ENCODE measurements around the gene GAD2. TPM values are rescaled to one million over a fixed set of nuclear protein-coding genes. Genes with fewer than 3 reads are reported as not detected.

GAD2 gene
- total RNA-seq, 2 experiments from 2014 or later, result not detected

- Mint-ChIP-seq H3K36me3 (ENCODE audit: low read depth) (no peaks in the 10 kb centered on the region), H3K4me3 (no peak overlapping the region), H3K4me1 (ENCODE audit: low read depth) (no peaks in the 10 kb centered on the region), H3K27ac (no peak overlapping the region), H3K27me3 (ENCODE audit: low read depth) (peaks cover 18% of the 10 kb centered on the region), H3K9me3 (ENCODE audit: insufficient read depth) (no peaks in the 10 kb centered on the region)
- POLR2A ChIA-PET, result no interaction called here
- CTCF ChIA-PET, result no interaction called here
- ATAC-seq (no peak), DNase-seq (no peak)
These were observed 75.3 kb downstream of the GAD2 start for GRCh38 chr10:26291721-26292480.

DNA sequence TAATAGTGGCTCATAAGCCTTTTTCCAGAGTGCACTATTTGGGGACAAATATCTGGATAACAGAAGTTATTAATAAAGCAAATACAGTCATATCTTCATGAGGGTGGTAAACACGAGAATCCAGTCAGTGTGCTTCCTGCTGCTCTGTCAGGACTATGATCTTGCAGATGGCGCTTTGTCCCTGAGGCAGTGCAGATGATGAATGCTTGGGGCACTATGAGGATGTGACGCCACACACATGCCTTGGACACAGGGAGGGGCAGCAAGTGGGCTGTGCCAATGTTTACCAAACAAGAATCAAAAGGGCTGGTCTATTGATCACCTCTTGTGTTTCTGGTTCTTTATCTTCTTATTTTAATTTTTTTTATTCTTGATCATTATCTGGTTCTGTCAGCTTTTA, 79.8 kb downstream of the GAD2 start:
- Mint-ChIP-seq H3K4me3 (no peak overlapping the region), H3K36me3 (ENCODE audit: low read depth) (no peaks in the 10 kb centered on the region), H3K27me3 (ENCODE audit: low read depth) (peaks cover 15% of the 10 kb centered on the region), H3K4me1 (ENCODE audit: low read depth) (no peaks in the 10 kb centered on the region), H3K9me3 (ENCODE audit: insufficient read depth) (no peaks in the 10 kb centered on the region), H3K27ac (no peak overlapping the region)
- POLR2A ChIA-PET, result no interaction called here
- ATAC-seq (no peak), DNase-seq (no peak)
- CTCF ChIA-PET, result no interaction called here

DNA sequence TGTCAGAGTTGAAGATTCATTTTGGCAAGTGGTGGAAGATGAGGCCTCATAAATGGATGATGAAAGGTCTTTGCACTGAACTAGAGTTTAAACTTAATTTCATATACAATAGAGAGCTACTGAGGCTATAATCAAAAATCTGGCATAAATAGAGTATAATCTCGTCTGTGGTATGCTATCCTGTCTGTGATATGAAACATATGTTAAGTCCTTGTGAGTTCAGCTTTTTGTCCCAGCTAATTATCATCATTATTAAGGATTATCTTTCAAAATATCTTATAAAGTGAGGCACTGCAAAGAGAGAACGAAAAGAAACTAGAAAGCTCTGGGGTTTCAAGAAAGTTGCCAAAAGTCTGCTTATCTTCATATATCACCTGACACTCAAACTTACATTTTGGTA, 83.4 kb downstream of the GAD2 start:
- Mint-ChIP-seq H3K9me3 (ENCODE audit: insufficient read depth) (no peaks in the 10 kb centered on the region), H3K27me3 (ENCODE audit: low read depth) (peaks cover 11% of the 10 kb centered on the region), H3K4me1 (ENCODE audit: low read depth) (no peaks in the 10 kb centered on the region), H3K36me3 (ENCODE audit: low read depth) (no peaks in the 10 kb centered on the region), H3K27ac (no peak overlapping the region), H3K4me3 (no peak overlapping the region)
- DNase-seq, result no peak
- CTCF ChIA-PET, result no interaction called here
- POLR2A ChIA-PET, result no interaction called here
- no peak for ATAC-seq

DNA sequence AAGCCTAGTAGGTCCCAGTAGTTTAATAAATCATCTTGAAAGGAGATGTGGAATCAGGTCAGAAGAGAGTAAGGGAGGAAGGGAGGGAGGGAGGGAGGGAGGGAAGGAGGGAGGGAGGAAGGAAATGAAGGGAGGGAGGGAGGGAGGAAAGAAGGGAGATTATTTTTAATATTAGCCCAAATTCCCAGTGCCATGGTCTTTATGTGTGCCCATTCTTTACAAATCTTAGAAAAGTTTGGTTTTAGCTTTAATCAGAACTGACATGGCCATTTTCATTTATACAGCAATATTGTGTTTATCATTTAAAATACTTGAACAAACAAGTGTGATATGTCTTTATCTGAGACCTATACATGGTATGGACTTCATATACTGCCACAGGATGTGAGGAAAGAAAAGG, 86.8 kb downstream of the GAD2 start:
- POLR2A ChIA-PET, result no interaction called here
- Mint-ChIP-seq H3K9me3 (ENCODE audit: insufficient read depth) (no peaks in the 10 kb centered on the region), H3K4me3 (no peak overlapping the region), H3K36me3 (ENCODE audit: low read depth) (no peaks in the 10 kb centered on the region), H3K27ac (no peak overlapping the region), H3K27me3 (ENCODE audit: low read depth) (peaks cover 5% of the 10 kb centered on the region), H3K4me1 (ENCODE audit: low read depth) (no peaks in the 10 kb centered on the region)
- no peak for DNase-seq
- ATAC-seq, result no peak
- CTCF ChIA-PET, result no interaction called here

- CTCF ChIA-PET, result no interaction called here
- no peak overlapping the region for H3K27ac Mint-ChIP-seq
- DNase-seq (no peak), ATAC-seq (no peak)
- no peaks in the 10 kb centered on the region for H3K36me3 Mint-ChIP-seq (ENCODE audit: low read depth)
- POLR2A ChIA-PET, result no interaction called here
- peaks cover 17% of the 10 kb centered on the region for H3K27me3 Mint-ChIP-seq (ENCODE audit: low read depth)
- H3K4me1 Mint-ChIP-seq (ENCODE audit: low read depth), result no peaks in the 10 kb centered on the region
- no peaks in the 10 kb centered on the region for H3K9me3 Mint-ChIP-seq (ENCODE audit: insufficient read depth)
- H3K4me3 Mint-ChIP-seq, result no peak overlapping the region
These were observed 93.8 kb downstream of the GAD2 start for GRCh38 chr10:26310361-26310760.

- H3K27me3 Mint-ChIP-seq (ENCODE audit: low read depth), result peaks cover 17% of the 10 kb centered on the region
- H3K27ac Mint-ChIP-seq, result no peak overlapping the region
- DNase-seq, result no peak
- no peak overlapping the region for H3K4me3 Mint-ChIP-seq
- H3K4me1 Mint-ChIP-seq (ENCODE audit: low read depth), result no peaks in the 10 kb centered on the region
- ATAC-seq, result no peak
- CTCF ChIA-PET, result no interaction called here
- H3K9me3 Mint-ChIP-seq (ENCODE audit: insufficient read depth), result no peaks in the 10 kb centered on the region
- POLR2A ChIA-PET, result no interaction called here
- no peaks in the 10 kb centered on the region for H3K36me3 Mint-ChIP-seq (ENCODE audit: low read depth)
These were observed 94.9 kb downstream of the GAD2 start for GRCh38 chr10:26311383-26311940.

DNA sequence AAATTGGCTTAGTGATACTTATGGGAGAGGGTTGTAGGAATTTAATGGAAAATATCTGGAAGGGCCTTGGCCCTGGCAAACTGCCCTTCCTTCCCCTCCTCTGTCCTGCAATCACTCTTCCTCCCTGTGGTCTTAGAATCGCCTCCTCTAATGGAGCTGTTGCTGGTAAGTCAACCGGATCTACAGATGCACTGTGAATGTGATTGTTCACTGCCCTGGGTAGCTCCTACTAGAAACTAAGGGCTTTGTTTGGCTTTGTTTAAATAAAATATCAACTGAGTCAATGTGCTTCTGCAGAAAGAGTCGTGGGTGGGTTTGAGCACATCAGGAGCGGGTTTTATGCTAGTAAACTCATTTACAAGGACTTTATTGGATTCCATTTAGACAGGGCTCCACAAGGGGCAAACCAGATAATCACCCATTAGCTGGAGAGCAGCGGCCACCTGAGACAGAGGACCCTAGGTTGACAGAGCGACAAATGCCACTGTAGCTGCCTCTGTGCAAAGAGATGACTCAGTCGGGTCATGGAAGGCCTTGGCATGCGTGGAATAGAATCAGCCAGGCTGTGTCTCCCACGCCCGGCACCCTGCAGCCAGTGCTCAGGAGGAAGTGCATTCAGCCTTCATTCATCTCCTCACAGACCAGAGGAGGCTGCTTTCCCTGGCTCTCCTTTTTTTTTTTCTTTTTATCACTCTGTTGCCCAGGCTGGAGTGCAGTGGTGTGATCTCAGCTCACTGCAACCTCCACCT, 97.9 kb downstream of the GAD2 start:
- no peak overlapping the region for H3K4me3 Mint-ChIP-seq
- peaks cover 12% of the 10 kb centered on the region for H3K27me3 Mint-ChIP-seq (ENCODE audit: low read depth)
- H3K36me3 Mint-ChIP-seq (ENCODE audit: low read depth), result no peaks in the 10 kb centered on the region
- no peaks in the 10 kb centered on the region for H3K4me1 Mint-ChIP-seq (ENCODE audit: low read depth)
- CTCF ChIA-PET, result interaction anchor here (1.3 kb wide), 1 partner anchor 21 kb away, joined by 3 read pairs; no protein-coding TSS in a partner anchor
- no peak overlapping the region for H3K27ac Mint-ChIP-seq
- no peak for ATAC-seq
- POLR2A ChIA-PET, result no interaction called here
- DNase-seq, result no peak
- H3K9me3 Mint-ChIP-seq (ENCODE audit: insufficient read depth), result no peaks in the 10 kb centered on the region

DNA sequence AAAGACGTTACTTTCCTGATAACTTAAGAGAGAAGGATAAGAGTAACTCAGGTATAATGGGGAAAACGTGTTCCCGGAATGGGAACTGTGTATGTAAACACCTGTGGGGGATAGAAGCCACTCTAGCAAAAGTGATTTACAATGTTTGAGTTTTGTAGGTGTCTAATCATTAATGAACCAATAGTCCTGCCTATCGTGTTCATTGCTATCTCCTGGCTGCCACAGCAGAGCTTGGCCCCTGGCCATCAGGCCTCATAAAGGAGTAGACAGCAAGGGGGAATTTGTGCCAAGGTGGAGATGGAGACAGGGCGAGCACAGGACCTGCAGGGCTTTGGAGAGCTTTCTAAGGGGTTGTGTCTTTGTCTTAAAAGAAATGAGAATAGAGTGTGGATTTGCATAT, 102.1 kb downstream of the GAD2 start:
- H3K27me3 Mint-ChIP-seq (ENCODE audit: low read depth), result peaks cover 2% of the 10 kb centered on the region
- POLR2A ChIA-PET, result no interaction called here
- H3K4me1 Mint-ChIP-seq (ENCODE audit: low read depth), result no peaks in the 10 kb centered on the region

DNA sequence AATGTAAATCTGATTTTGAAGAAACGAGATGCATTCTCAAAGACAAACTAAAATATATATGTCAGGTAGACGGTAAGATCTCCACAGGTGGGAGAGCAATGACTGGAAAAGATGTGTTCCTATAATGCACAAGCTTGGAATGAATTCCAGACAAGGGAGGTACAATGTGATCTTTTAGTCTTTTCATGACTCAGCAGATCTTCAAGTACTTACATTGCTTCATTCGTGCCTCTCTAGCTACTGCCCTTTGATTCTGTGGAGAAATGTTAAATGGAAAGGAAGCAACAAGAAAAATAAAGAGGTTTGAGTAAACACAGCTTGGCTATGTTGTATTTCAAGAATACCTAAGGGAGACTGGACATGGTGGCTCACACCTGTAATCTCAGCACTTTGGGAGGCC, 106.6 kb downstream of the GAD2 start:
- H3K4me3 Mint-ChIP-seq, result no peak overlapping the region
- H3K9me3 Mint-ChIP-seq (ENCODE audit: insufficient read depth), result no peaks in the 10 kb centered on the region
- DNase-seq (no peak), ATAC-seq (no peak)
- CTCF ChIA-PET, result no interaction called here
- H3K27me3 Mint-ChIP-seq (ENCODE audit: low read depth), result peaks cover 14% of the 10 kb centered on the region
- POLR2A ChIA-PET, result no interaction called here
- no peaks in the 10 kb centered on the region for H3K4me1 Mint-ChIP-seq (ENCODE audit: low read depth)
- H3K27ac Mint-ChIP-seq, result no peak overlapping the region
- no peaks in the 10 kb centered on the region for H3K36me3 Mint-ChIP-seq (ENCODE audit: low read depth)

More for the DNA sequence above, 102.1 kb downstream of the GAD2 start:
- ATAC-seq (no peak), DNase-seq (no peak)
- H3K27ac Mint-ChIP-seq, result no peak overlapping the region
- no peak overlapping the region for H3K4me3 Mint-ChIP-seq
- H3K36me3 Mint-ChIP-seq (ENCODE audit: low read depth), result no peaks in the 10 kb centered on the region
- no peaks in the 10 kb centered on the region for H3K9me3 Mint-ChIP-seq (ENCODE audit: insufficient read depth)
- CTCF ChIA-PET, result no interaction called here

DNA sequence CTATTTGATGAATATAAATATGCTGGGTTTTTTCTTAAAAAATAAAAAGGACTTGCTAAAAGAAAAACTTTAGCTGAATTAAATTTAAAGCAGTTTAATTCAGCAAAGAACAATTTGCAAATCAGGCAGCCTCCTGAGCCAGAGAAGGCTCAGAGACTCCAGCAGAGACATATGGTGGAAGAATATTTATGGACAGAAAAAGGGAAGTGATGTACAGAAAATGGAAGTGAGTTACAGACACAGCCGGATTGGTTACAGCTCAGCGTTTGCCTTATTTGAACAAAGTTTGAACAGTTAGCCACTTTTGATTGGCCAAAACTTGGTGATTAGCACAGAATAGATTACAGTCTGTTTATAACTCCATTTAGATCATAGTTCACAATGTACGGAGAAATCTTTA, 110.3 kb downstream of the GAD2 start:
- DNase-seq (no peak), ATAC-seq (no peak)
- Mint-ChIP-seq H3K4me1 (ENCODE audit: low read depth) (peaks cover 4% of the 10 kb centered on the region), H3K4me3 (no peak overlapping the region), H3K9me3 (ENCODE audit: insufficient read depth) (no peaks in the 10 kb centered on the region), H3K27ac (no peak overlapping the region), H3K36me3 (ENCODE audit: low read depth) (no peaks in the 10 kb centered on the region), H3K27me3 (ENCODE audit: low read depth) (peaks cover 22% of the 10 kb centered on the region)
- ChIA-PET POLR2A (no interaction called here), CTCF (interaction anchor here (0.6 kb wide), 1 partner anchor 219 kb away, joined by 5 read pairs; no protein-coding TSS in a partner anchor)

GRCh38 chr10:26327811-26328210, 111.2 kb downstream of the GAD2 start:
- DNase-seq, result no peak
- Mint-ChIP-seq H3K27ac (no peak overlapping the region), H3K4me1 (ENCODE audit: low read depth) (peaks cover 4% of the 10 kb centered on the region), H3K36me3 (ENCODE audit: low read depth) (no peaks in the 10 kb centered on the region), H3K9me3 (ENCODE audit: insufficient read depth) (no peaks in the 10 kb centered on the region), H3K4me3 (no peak overlapping the region), H3K27me3 (ENCODE audit: low read depth) (peaks cover 20% of the 10 kb centered on the region)
- CTCF ChIA-PET, result no interaction called here
- no peak for ATAC-seq
- POLR2A ChIA-PET, result no interaction called here

GRCh38 chr10:26331371-26331770, 114.8 kb downstream of the GAD2 start:
- ChIA-PET CTCF (interaction anchor here (0.7 to 1.1 kb wide), 2 partner anchors 395 to 745 kb away, joined by 3 to 5 read pairs; no protein-coding TSS in a partner anchor), POLR2A (no interaction called here)
- Mint-ChIP-seq H3K27me3 (ENCODE audit: low read depth) (peaks cover 17% of the 10 kb centered on the region), H3K36me3 (ENCODE audit: low read depth) (peaks cover 5% of the 10 kb centered on the region), H3K27ac (no peak overlapping the region), H3K9me3 (ENCODE audit: insufficient read depth) (peaks cover 6% of the 10 kb centered on the region), H3K4me1 (ENCODE audit: low read depth) (peaks cover 10% of the 10 kb centered on the region), H3K4me3 (no peak overlapping the region)
- no peak for ATAC-seq
- DNase-seq, result no peak

All from activated CD8-positive, alpha-beta T cell treated with anti-CD3 and anti-CD28 coated beads, Interleukin-2, amount 10 ng/mL, durations not matched to agents 7 days and 5 days (primary cell).